ENCODE data around the gene CCL15. TPM values are rescaled to one million over a fixed set of nuclear protein-coding genes. Genes with fewer than 3 reads are reported as not detected.

The CCL15 gene
- total and polyA plus RNA-seq, 2 experiments from 2014 or later: 32.0 to 39.0 TPM

DNA sequence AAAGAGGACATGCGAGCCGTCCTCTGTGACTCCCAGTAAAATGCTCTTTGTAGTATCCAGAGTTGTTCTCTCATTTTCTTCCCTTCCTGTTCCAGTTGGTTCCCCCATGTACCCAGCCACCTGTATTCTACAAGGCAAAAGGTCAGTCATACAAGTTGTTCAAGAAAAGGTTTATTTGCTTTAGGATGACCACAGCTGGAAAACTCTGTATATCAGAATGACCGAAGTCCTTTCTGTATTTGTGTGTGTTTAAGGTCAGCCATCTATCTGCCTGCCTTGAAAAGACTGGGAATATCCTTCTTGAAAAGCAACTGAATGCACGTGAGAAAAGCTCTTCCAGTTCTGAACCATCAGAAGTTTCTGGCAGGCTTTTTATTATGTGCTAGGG lies 28.4 kb downstream of the CCL15 start:
- H3K27ac ChIP-seq: peak overlapping the region; percentile 82
- peak overlapping the region; percentile 32 for H3K4me2 ChIP-seq
- peak; percentile 62 for DNase-seq (ENCODE audit: low spot score)
- H3K27me3 ChIP-seq: no peaks in the 10 kb centered on the region
- no peaks in the 10 kb centered on the region for H4K20me1 ChIP-seq (ENCODE audit: insufficient read depth, poor library complexity, severe bottlenecking)
- H3K9me2 ChIP-seq (replicated peaks; ENCODE audit: insufficient read depth): no peaks in the 10 kb centered on the region
- no peaks in the 10 kb centered on the region for H3K79me2 ChIP-seq
- no peak overlapping the region for H3K4me3 ChIP-seq
- H3K36me3 ChIP-seq (replicated peaks; ENCODE audit: insufficient read depth, low read depth): no peaks in the 10 kb centered on the region
- no peak overlapping the region for H2AFZ ChIP-seq
- H3K4me1 ChIP-seq (ENCODE audit: insufficient read depth): peaks cover 27% of the 10 kb centered on the region
- 65% methylated on average over 4 of the region's 4 CpGs for WGBS (ENCODE audit: low lambda C conversion rate, missing lambda C conversion rate)
- no peaks in the 10 kb centered on the region for H3K9me3 ChIP-seq (ENCODE audit: low read depth)
- no peak for TF ChIP-seq EZH2phosphoT487 (IDR thresholded peaks at IDR 0.05; ENCODE audit: low read depth, severe bottlenecking, unreplicated experiment)
- TF ChIP-seq, protein P1, sequence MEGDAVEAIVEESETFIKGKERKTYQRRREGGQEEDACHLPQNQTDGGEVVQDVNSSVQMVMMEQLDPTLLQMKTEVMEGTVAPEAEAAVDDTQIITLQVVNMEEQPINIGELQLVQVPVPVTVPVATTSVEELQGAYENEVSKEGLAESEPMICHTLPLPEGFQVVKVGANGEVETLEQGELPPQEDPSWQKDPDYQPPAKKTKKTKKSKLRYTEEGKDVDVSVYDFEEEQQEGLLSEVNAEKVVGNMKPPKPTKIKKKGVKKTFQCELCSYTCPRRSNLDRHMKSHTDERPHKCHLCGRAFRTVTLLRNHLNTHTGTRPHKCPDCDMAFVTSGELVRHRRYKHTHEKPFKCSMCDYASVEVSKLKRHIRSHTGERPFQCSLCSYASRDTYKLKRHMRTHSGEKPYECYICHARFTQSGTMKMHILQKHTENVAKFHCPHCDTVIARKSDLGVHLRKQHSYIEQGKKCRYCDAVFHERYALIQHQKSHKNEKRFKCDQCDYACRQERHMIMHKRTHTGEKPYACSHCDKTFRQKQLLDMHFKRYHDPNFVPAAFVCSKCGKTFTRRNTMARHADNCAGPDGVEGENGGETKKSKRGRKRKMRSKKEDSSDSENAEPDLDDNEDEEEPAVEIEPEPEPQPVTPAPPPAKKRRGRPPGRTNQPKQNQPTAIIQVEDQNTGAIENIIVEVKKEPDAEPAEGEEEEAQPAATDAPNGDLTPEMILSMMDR (IDR thresholded peaks at IDR 0.05; ENCODE audit: poor library complexity): no peak
- no peak for TF ChIP-seq EZH2 (IDR thresholded peaks at IDR 0.05; ENCODE audit: borderline replicate concordance)

GRCh38 chr17:35972535-35972934 lies 28.8 kb downstream of the CCL15 start:
- no peak overlapping the region for H2AFZ ChIP-seq
- TF ChIP-seq, protein P1 (IDR thresholded peaks at IDR 0.05; ENCODE audit: poor library complexity): no peak
- TF ChIP-seq EZH2 (IDR thresholded peaks at IDR 0.05; ENCODE audit: borderline replicate concordance): no peak
- no peak for TF ChIP-seq EZH2phosphoT487 (IDR thresholded peaks at IDR 0.05; ENCODE audit: low read depth, severe bottlenecking, unreplicated experiment)
- H3K4me2 ChIP-seq: peak overlapping the region; percentile 24
- no peaks in the 10 kb centered on the region for H3K36me3 ChIP-seq (replicated peaks; ENCODE audit: insufficient read depth, low read depth)
- peaks cover 27% of the 10 kb centered on the region for H3K4me1 ChIP-seq (ENCODE audit: insufficient read depth)
- H3K27me3 ChIP-seq: no peaks in the 10 kb centered on the region
- H3K27ac ChIP-seq: peak overlapping the region; percentile 82
- no peak for DNase-seq (ENCODE audit: low spot score)
- H3K9me2 ChIP-seq (replicated peaks; ENCODE audit: insufficient read depth): no peaks in the 10 kb centered on the region
- H3K9me3 ChIP-seq (ENCODE audit: low read depth): no peaks in the 10 kb centered on the region
- H3K4me3 ChIP-seq: no peak overlapping the region
- H4K20me1 ChIP-seq (ENCODE audit: insufficient read depth, poor library complexity, severe bottlenecking): no peaks in the 10 kb centered on the region
- 66% methylated on average over 6 of the region's 6 CpGs for WGBS (ENCODE audit: low lambda C conversion rate, missing lambda C conversion rate)
- H3K79me2 ChIP-seq: no peaks in the 10 kb centered on the region

DNA sequence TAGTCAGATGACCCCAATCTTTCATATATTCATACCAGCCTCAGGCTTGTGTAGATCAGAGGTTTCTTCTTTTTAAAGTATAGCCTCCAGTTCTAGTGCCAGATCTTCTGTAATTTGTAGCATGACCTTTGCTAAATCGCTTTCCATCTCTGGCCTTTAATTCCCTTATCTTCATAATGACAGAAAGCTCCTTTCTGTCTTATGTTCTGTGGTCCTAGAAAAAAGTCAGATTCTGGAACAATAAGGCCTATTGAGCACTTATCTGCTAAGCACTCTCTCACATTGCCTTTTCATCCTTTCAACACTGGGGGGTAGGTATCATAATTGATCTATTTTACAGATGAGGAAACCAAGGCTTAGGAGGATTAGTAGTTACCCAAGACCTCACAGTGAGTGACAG lies 29.3 kb downstream of the CCL15 start:
- no peak for TF ChIP-seq EZH2phosphoT487 (IDR thresholded peaks at IDR 0.05; ENCODE audit: low read depth, severe bottlenecking, unreplicated experiment)
- TF ChIP-seq, protein P1 (IDR thresholded peaks at IDR 0.05; ENCODE audit: poor library complexity): no peak
- no peak for TF ChIP-seq EZH2 (IDR thresholded peaks at IDR 0.05; ENCODE audit: borderline replicate concordance)
- Histone ChIP-seq H3K27ac (peak overlapping the region; percentile 82), H3K4me3 (no peak overlapping the region), H3K4me2 (peak overlapping the region; percentile 24), H3K4me1 (ENCODE audit: insufficient read depth) (peaks cover 27% of the 10 kb centered on the region), H2AFZ (no peak overlapping the region), H3K9me2 (replicated peaks; ENCODE audit: insufficient read depth) (no peaks in the 10 kb centered on the region), H3K36me3 (replicated peaks; ENCODE audit: insufficient read depth, low read depth) (no peaks in the 10 kb centered on the region), H3K9me3 (ENCODE audit: low read depth) (no peaks in the 10 kb centered on the region), H4K20me1 (ENCODE audit: insufficient read depth, poor library complexity, severe bottlenecking) (no peaks in the 10 kb centered on the region), H3K79me2 (no peaks in the 10 kb centered on the region), H3K27me3 (no peaks in the 10 kb centered on the region)
- DNase-seq (ENCODE audit: low spot score): no peak
- WGBS (ENCODE audit: low lambda C conversion rate, missing lambda C conversion rate): 63% methylated on average over 1 of the region's 1 CpG
